ENCODE measurements around the gene PCSK4.
"Not testable (repeated sequence)": the region's sequence is repeated elsewhere in the genome, so short reads cannot be mapped to it uniquely, and the experiment has no call there.

Gene PCSK4

DNA sequence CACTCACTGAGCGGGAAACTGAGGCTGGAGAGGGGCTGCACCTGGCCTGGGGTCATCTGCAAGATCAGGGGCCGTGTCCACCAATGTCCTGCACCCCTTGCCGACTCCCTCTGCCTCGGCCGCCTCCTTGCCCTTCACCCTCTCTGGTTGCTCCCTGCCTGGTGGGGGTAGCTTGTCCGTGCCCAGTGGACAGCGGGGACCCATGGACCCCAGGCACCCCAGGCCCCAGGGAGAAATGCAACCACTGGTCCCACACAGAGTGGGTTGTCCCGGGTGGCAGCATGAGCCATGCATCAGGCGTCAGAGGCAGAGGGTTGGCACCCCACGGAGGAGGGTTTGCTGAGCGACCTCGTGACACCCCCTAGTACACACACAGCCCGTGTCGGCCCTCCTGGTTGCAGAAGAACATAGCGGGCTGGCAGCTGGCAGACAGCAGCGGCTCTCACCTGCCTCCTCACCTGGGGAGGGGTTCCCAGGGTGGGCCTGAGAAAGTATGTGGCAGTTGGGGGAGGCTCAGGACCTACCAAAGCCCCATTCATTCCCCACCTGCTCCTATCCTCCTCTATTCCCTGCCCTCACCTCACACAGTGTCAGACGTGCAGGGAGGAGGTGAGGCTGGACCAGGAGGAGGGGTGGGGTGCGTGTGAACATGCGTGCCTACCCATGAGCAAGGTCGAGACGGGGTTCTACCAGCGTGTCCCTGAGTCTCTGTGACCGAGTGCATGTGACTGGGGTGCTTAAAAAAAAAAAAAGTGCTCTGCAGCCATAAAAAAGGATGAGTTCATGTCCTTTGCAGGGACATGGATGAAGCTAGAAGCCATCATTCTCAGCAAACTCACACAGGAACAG lies 14.0 kb upstream of the PCSK4 start:
- DNase-seq = no peak

DNA sequence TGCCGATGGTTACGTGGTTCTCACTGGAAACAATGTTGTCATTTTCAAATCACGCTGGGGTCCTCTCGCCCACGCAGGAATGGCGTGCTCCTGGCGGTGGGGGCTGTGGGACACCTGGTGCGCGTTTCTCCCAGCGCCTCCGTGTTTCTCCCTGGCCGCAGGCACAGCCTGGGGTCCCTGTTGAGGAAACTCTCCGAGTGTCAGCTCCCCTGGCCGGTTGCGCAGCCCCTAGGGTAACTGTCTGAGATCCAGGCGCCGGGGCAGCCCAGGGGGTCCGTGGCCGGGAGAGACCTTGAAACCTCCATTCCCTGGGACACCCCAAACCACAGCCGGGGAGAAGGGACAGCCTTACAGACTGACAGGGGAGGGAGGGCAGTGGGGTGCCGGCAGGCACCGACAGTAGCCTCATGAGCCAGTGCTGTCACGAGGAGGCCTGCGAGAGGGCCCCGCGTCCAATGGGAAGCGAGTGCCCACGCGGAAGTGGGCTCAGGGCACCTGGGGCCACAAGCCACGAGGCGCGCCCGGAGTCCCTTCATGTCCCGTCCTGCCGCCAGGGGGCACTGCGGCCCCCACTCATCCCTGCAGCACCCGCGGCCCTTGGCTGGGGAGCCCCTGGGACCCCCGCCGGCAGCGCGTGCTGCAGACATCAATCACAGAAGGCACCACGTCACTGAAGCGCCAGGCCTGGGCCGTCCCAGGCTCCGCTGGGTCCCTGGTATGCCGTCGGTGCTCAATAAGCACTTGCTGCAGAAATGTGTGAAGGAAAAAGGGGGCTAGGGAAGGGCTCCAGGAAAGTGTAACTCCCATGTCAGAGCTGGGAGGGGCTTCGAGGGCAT lies 13.2 kb upstream of the PCSK4 start:
- DNase-seq = peak; percentile 63

DNA sequence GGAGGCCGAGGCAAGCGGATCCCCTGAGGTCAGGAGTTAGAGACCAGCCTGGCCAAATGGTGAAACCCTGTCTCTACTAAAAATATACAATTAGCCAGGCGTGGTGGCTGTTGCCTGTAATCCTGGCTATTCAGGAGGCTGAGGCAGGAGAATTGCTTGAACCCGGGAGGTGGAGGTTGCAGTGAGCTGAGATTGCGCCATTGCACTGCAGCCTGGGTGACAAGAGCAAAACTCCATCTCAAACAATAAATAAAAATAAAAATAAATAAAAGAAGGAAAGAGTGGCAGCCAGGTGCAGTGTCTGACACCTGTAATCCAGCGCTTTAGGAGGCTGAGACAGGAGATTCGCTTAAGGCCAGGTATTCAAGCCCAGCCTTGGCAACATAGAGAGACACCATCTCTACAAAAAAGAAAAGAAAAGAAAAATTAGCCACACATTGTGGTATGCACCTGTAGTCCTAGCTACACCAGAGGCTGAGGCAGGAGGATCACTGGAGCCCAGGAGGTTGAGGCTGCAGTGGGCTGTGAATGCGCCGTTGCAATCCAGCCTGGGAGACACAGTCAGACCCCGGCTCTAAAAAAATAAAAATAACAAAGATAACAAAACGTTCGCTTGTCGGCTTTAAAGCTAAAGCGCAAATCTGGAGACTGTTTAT lies 12.4 kb upstream of the PCSK4 start:
- no peak for DNase-seq

DNA sequence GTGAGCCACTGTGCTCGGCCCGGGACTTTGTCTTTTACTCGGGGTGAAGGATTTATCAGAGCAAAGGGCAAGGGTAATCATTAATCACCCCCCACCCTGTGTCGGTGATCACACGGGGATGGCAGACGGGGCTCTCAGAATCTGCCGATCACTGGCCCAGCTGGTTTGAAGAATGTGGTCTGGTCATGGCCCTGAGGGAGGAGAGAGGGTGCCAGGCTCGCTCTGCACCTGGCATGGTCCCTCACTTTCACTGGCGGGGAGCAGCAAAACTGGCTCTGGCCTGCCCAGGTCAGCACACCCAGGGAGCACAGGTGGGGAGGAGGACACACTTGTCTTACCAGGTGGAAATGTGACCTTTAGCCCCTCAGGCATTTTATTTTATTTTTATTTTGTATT lies 11.0 kb upstream of the PCSK4 start:
- DNase-seq = no peak

DNA sequence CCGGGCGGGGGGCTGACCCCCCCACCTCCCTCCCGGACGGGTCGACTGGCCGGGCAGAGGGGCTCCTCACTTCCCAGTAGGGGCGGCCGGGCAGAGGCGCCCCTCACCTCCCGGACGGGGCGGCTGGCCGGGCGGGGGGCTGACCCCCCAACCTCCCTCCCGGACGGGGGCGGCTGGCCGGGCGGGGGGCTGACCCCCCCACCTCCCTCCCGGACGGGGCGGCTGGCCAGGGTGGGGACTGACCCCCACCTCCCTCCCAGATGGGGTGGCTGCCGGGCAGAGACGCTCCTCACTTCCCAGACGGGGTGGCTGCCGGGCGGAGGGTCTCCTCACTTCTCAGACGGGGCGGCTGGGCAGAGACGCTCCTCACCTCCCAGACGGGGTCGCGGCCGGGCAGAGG lies 9.1 kb upstream of the PCSK4 start:
- not testable (repeated sequence) for DNase-seq

DNA sequence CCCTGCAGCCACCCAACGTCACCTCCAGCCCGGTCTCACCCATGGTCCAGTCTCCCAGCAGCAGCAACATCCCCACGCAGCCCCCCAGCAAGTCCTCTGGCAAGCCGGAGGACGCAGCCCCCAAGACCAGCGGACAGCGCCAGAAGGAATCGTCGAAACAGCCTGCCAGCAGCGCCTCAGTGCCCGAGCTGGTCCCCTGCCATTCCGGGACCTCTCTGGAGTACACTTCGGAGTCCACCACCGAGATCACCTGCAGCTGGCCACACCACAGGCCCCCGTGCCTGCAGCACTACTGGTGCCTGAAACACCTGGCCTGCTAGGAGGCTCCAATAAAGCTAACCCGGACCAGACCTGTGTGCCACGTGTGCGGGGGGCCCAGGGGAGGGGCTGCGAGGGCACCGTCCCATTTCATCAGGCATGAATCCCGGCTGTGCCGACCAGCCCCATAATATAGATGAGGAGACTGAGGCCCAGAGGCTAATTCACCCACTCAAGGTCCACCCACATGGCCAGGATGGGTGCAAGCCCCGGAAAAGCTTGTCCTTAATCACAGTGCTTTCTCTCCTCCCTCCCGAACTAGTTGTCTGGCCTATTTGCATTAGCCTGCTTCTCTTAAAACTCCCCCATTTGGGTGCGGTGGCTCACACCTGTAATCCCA lies 7.6 kb upstream of the PCSK4 start:
- DNase-seq = no peak

DNA sequence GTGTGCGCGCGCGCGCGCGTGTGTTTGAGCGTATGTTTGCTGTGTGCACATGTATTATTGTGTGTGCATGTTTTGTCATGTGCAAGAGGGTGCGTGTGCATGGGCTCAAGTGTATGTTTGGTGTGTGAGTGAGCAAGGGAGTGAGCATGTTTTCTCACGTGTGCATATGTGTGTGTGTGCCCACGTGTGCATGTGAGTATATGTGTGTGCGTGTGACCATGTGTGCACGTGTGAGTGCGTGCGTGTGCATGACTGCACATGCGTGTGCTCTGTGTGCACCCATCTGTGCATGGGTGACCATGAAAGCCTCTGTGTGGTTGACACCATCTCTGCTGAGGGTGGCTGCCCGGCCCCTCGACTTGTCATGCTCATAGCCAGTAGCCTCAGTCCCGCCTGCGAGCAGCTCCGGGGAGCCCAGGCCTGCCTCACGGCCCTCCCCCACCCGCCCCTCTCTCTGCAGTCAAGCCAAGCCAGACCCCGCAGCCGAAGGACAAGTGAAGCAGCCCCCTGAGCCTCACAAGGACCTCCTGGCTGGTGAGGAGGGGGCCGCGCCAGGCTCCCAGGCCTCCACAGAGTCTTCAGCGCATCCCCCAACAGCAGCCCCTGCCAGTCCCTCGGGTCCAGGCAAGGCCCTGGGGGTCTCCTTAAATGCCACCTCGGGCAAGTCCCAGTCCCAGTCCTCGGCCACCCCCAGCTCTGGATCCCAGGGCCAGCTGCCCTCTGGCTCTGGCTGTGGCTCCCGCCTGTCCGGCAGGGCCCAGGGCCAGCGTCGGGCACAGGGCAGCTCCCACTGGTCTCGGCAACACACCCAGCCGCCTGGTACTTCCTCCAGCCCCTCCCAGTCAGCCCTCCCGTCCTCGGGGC lies 6.8 kb upstream of the PCSK4 start:
- DNase-seq = no peak

DNA sequence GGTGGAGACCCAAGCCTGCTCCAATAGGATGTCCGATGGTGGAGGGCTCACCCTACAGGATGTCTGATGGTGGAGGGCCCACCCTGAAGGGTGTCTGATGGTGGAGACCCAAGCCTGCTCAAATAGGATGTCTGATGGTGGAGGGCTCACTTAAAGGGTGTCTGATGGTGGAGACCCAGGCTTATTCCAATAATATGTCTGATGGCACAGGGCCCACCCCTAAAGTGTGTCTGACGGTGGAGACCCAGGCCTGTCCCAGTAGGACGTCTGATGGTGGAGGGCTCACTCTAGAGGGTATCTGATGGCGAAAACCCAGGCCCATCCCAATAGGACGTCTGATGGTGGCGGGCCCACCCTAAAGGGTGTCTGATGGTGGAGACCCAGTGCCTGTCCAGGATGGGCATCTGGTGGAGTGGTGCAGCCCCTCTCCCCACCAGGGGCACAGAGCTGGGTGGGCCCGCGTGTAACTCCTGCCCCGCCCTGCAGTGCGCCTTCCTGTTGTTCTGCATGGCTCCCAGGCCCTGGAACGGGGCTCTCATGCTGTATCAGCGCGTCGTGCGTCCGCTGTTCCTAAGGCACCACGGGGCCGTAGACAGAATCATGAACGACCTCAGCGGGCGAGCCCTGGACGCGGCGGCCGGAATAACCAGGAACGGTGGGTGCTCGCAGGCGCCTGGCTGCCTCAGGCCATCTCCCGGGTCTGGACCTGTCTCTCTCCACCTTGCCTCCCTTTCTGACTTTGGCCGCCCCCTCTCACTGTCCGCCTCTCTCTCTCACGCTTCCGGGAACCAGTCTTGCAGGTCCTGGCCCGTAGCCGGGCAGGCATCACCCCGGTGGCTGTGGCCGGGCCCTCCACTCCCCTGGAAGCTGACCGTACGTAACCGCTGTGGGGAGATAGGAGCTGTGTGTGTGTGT lies 5.9 kb upstream of the PCSK4 start:
- no peak for DNase-seq

DNA sequence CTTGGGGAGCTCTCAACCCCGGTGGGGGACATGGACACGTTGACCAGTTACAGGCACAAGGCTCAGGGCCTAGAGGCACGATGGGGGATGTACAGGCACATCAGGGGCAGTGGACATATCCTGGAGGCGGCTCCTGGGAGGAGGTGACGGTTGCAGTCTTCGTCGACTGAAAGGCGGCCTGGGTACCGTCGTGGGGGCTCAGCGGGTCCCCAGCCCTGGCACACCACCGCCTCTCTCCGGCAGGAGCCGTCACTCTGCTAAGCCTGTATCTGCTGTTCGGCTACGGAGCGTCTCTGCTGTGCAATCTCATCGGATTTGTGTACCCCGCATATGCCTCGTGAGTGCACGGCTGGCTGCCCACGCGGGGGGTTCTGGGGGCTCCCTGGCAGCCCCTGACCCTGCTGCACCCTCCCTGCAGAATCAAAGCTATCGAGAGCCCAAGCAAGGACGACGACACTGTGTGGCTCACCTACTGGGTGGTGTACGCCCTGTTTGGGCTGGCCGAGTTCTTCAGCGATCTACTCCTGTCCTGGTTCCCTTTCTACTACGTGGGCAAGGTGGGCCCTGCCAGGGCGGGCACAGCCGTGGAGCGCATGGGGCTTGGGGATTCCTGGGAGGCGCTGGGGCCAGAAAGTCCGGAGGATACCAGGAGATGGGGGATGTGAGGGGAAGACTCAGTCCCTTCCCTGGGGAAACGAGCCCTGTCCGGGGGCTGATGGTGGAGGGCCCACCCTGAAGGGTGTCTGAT lies 5.1 kb upstream of the PCSK4 start:
- DNase-seq = no peak

DNA sequence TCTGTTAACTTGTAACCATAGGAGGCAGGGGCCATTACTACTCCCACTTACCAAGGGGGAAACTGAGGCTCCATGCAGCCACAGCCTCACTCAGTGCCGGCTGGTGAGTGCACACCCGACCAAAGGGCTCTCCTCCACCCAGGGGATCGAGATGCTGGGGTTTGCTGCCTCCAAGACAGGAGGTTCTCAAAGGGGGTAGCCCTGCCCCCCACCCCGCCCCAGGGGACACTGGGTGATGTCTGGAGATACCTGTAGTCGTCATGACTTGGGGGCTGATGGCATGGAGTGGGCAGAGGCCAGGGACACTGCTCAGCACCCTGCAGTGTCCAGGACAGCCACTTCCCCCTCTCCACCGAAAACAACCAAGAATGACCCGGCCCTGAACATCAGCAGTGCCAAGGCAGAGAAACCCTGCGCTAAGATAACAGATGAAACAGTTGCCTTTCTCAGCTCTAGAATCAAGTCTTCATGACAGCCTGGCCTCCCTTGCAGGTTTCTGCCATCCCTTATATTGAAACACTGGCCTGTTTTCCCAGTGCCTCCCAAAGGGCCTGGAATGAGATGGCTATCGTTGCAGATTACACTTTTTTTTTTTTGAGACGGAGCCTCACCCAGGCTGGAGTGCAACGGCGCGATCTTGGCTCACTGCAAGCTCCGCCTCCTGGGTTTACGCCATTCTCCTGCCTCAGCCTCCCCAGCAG lies 4.1 kb upstream of the PCSK4 start:
- DNase-seq = no peak

DNA sequence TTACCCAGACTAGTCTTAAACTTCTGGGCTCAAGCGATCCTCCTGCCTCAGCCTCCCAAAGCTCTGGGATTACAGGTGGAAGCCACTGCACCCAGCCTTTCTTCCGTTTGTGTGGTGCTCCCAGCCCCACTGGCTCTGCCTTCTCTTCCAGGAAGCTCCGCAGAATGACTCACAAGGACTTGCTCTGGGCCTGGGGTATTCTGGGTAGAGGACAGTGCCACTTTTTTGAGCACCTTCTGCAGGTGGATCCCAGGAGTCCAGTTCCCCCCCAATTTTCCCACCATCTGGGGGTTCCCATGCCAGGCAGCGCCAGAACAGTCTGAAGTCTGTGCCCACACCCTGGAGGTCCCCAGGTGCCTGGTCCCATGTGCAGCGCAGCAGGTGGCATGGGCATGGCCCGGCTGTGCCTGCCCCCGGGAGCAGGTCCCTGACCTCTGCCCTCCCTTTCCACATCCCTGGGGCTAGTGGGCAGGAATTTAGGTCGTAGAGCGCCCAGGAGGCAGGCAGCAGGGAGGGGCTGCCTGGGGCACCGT lies 2.4 kb upstream of the PCSK4 start:
- no peak for DNase-seq

DNA sequence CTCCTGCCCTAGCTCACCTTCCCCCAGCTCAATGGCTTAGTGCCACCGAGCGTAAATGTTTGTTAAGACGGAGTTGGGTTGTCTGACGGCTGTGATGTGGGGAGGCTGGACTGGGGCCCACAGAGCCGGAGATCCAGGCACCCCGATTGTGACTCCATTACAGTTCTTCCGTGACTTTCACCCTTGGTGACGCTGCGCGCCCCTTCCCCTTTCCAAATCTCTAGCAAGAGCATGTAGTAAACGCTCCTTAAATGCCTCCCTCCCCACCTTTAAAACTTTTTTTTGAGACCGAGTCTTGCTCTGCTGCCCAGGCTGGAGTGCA lies 1.7 kb upstream of the PCSK4 start:
- DNase-seq = no peak

DNA sequence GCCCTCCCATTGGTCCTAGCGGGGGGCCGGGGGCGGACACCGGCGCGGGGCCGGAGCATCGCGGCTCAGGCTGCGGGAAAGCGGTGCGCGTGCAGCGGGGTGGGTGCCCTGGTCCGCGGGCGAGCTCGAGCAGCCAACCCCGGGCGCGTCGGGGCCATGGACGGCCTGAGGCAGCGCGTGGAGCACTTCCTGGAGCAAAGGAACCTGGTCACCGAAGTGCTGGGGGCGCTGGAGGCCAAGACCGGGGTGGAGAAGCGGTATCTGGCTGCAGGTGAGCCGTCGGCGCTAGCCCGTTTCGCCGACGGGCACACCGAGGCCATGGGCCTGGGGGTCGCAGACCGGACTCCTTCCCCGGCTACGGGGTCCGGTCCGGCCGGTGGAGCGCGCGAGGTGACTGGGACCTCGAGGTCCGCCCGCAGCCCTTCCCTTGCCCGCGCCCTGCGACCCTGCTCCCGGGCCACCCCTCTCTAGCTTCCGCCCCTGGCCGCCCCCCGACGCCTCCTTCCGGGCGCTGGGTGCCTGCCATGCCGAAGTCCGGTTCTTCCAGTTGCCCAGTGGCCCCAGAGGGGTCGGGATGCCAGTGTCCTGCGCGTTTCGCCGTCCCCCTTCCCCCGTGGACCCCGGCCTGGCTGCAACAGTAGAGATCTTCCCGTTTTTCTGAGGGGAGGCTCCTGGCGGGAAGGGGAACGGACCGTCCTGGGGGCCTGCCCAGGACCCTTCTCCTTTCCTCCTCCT lies 1.1 kb upstream of the PCSK4 start, which contains the start of gene REEP6:
Gene REEP6, plus strand, starts transcription at position 68 of the 735 bp plus-strand sequence. Its CDS starts 89 bp downstream, at position 157.
- no peak for DNase-seq

DNA sequence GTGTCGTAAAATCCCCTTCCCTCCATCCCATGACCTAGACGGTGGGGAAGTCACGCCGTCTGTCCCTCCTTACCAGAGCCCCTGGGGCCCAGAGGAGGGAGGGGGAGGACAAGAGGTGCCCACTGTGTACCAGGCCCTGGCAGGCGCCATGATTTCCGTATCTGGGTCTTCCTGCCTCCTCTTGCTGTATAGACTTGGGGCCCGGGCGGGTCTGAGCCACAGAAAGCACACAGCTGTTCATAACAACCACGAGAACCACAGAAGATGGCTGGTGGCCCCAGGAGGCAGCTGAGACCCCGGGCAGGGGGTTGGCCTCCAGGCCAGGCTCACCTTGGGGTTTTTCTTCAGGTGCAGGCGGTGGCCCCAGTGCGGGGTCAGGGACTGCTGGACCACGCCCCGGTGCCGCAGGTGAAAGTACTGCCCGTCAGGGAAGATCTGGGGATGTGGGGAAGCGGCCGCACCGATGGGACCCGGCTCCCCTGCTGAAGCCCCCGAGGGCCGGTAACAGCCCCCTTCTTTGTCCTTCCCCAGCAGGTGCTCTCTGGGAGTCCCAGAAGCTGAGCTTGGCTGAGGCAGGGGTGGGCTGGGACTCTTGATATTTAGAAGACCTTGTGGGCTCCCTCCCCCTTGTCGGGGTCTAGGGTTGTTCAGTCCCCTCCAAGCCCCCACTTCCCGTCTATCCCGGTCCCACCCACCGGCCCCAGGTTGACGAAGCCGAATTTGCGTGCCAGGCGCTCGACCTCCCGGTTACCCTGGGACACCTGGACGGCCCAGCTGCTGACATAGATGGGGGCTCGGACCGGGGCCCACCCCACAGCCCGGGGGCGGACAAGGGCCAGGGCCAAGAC lies 463 bp downstream of the PCSK4 start:
- no peak for DNase-seq

DNA sequence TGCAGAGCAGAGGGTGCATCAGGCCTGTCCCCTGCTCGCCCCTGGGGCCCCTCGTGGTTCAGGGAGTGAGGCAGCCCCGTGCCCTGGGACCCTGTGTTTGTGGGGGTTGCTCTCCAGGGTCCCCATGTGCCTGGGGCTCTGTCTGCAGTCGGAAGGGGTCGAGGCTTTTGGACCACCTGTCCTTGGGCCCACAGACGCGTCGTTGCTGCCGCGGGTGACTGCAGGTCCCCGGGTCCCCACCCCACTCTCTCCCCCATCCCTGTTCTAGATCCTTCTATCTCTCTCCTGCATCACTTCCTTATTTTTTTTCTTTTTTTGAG lies 1.9 kb downstream of the PCSK4 start:
- DNase-seq = no peak

DNA sequence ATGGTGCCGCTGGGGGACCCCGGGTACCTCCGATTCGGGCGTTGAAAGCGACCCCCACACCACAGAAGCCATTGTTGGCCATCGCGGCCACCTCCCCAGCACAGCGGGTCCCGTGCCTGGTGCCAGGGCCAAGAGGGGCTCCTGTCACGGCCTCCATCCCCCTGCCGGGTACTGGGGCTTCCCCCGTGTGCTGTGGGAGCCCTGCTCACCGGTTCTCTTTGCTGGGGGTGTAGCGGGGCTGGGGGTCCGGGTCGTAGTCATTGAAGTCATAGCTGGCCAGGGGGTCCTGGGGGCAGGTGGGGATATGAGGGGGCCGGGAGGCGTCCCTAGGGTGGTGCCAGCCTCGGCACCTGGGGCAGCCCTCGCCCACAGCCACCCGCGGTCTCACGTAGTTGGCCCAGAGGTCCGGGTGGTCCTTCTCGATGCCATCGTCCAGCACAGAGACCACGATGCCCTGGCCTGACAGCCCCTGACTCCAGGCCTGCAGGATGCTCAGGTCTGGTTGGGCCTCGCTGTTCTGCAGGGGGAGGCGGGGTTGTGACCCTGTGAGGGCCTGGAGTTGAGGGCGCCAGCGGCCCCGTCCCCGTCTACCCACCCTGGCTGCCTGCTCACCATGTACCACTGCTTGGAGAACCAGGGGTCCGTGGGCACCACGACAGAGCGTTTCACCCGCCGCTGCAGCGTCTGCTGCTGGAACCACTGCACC lies 2.4 kb downstream of the PCSK4 start:
- DNase-seq = no peak

All from EL (cell line).